ENCODE data around the gene PCDHA12. TPM values are rescaled to one million over a fixed set of nuclear protein-coding genes. Genes with fewer than 3 reads are reported as not detected.

Gene PCDHA12
- total RNA-seq, 1 experiment from 2014 or later: not detected

DNA sequence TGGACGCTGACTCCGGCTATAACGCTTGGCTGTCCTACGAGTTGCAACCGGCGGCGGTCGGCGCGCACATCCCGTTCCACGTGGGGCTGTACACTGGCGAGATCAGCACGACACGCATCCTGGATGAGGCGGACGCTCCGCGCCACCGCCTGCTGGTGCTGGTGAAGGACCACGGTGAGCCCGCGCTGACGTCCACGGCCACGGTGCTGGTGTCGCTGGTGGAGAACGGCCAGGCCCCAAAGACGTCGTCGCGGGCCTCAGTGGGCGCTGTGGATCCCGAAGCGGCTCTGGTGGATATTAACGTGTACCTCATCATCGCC, 2.1 kb downstream of the PCDHA12 start:
- H3K4me3 ChIP-seq: no peak overlapping the region
- H3K27ac ChIP-seq: no peak overlapping the region
- peaks cover 20% of the 10 kb centered on the region for H3K9me3 ChIP-seq (replicated peaks)
- no peaks in the 10 kb centered on the region for H3K27me3 ChIP-seq (replicated peaks)
- H3K4me1 ChIP-seq (replicated peaks): no peaks in the 10 kb centered on the region
- no peak for DNase-seq (ENCODE audit: low read depth in 1 of 2, low spot score in 2 of 2)
- H3K36me3 ChIP-seq: no peaks in the 10 kb centered on the region

DNA sequence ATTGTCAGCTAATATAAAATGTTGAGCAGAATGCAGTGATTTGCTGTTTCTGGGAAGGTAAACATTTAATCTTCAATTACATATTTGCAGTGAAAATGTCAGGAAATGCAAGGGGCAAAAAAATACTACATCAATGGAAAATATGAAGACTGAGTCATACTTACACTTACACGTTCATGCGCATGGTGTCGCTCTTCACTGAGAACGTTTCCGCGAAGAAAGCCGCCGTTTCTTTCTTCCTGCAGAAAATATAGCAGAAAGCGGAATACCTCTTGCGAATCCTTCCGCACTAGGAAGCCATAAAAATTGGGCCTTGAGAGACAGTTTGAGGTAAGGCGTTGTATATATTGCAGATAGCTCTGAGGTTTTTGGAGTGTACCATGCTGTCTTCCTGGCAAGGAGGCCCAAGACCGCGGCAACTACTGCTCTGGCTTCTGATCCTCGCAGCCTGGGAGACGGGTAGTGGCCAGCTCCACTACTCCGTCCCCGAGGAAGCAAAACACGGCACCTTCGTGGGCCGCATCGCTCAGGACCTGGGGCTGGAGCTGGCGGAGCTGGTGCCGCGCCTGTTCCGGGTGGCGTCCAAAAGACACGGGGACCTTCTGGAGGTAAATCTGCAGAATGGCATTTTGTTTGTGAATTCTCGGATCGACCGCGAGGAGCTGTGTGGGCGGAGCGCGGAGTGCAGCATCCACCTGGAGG, 6.9 kb downstream of the PCDHA12 start, which contains the start of gene PCDHA13:
PCDHA13 (plus strand) TSS at position 236 of the 702 bp plus-strand sequence; CDS start at position 381, 145 bp downstream.
- Histone ChIP-seq H3K27me3 (replicated peaks) (no peaks in the 10 kb centered on the region; the same call in 1 of the 2 replicates), H3K4me3 (no peak within 1 kb of the TSS), H3K4me1 (replicated peaks) (no peaks in the 10 kb centered on the region), H3K9me3 (replicated peaks) (peaks cover 18% of the 10 kb centered on the region), H3K36me3 (no peaks in the 10 kb centered on the region), H3K27ac (no peak within 1 kb of the TSS)
- DNase-seq (ENCODE audit: low read depth in 1 of 2, low spot score in 2 of 2): no peak

DNA sequence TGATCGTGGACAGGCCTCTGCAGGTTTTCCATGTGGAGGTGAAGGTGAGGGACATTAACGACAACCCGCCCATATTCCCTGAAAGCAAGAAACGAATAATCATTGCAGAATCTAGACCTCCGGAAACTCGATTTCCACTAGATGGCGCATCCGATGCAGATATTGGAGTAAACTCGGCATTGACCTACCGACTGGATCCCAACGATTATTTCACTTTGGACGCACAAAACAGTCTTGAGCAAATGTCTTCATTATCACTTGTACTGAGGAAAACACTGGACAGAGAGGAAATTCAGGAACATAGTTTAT, 7.4 kb downstream of the PCDHA12 start:
- DNase-seq (ENCODE audit: low read depth in 1 of 2, low spot score in 2 of 2): no peak
- no peak overlapping the region for H3K4me3 ChIP-seq
- peaks cover 14% of the 10 kb centered on the region for H3K9me3 ChIP-seq (replicated peaks)
- H3K27ac ChIP-seq: no peak overlapping the region
- no peaks in the 10 kb centered on the region for H3K36me3 ChIP-seq
- no peaks in the 10 kb centered on the region for H3K4me1 ChIP-seq (replicated peaks)
- no peaks in the 10 kb centered on the region; the same call in 1 of the 2 replicates for H3K27me3 ChIP-seq (replicated peaks)

DNA sequence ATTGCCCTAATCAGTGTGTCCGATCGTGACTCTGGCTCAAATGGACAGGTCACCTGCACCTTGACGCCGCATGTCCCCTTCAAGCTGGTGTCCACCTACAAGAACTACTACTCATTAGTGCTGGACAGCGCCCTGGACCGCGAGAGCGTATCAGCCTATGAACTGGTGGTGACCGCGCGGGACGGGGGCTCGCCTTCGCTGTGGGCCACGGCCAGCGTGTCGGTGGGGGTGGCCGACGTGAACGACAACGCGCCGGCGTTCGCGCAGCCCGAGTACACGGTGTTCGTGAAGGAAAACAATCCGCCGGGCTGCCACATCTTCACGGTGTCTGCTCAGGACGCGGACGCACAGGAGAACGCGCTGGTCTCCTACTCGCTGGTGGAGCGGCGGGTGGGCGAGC, 8.3 kb downstream of the PCDHA12 start:
- Histone ChIP-seq H3K4me1 (replicated peaks) (no peaks in the 10 kb centered on the region), H3K27ac (no peak overlapping the region), H3K9me3 (replicated peaks) (peaks cover 14% of the 10 kb centered on the region), H3K36me3 (no peaks in the 10 kb centered on the region), H3K4me3 (no peak overlapping the region), H3K27me3 (replicated peaks) (no peaks in the 10 kb centered on the region; the same call in 1 of the 2 replicates)
- DNase-seq (ENCODE audit: low read depth in 1 of 2, low spot score in 2 of 2): no peak

DNA sequence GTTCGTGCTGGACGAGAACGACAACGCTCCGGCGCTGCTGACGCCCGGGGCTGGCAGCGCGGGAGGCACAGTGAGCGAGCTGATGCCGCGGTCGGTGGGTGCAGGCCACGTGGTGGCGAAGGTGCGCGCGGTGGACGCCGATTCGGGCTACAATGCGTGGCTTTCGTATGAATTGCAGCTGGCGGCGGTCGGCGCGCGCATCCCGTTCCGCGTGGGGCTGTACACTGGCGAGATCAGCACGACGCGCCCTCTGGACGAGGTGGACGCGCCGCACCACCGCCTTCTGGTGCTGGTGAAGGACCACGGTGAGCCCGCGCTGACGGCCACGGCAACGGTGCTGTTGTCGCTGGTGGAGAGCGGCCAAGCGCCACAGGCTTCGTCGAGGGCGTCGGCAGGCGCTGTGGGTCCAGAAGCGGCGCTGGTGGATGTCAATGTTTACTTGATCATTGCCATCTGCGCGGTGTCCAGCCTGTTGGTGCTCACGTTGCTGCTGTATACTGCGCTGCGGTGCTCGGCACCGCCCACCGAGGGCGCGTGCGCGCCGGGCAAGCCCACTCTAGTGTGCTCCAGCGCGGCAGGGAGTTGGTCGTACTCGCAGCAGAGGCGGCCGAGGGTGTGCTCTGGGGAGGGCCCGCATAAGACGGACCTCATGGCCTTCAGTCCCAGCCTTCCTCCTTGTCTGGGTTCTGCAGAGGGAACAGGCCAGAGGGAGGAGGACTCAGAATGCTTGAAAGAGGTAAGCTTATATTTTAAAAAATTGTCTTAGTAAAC, 9.0 kb downstream of the PCDHA12 start:
- H3K4me1 ChIP-seq (replicated peaks): no peaks in the 10 kb centered on the region
- no peak overlapping the region for H3K27ac ChIP-seq
- no peaks in the 10 kb centered on the region for H3K36me3 ChIP-seq
- no peaks in the 10 kb centered on the region; the same call in 1 of the 2 replicates for H3K27me3 ChIP-seq (replicated peaks)
- H3K4me3 ChIP-seq: no peak overlapping the region
- H3K9me3 ChIP-seq (replicated peaks): peaks cover 14% of the 10 kb centered on the region
- DNase-seq (ENCODE audit: low read depth in 1 of 2, low spot score in 2 of 2): no peak

DNA sequence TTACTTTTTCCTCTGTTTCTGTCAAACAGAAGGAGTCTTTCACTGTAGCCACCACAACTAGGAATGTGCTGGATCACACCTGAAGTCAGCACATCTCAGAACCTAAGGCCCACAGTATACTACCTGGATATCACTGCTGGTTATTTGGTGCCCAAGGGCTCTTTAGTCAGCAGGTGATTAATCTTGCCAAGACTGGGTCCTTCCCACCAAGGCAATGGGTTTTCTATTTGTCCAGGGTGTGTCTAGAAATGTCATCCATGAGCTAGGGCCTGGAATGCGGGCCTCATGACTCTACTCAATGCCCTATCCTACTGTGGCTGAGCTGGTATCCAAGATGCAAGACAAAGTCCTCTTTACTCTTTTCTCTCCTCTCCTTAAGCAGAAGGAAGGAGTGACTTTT, 41.2 kb downstream of the PCDHA12 start:
- H3K27ac ChIP-seq: no peak overlapping the region
- H3K27me3 ChIP-seq (replicated peaks): no peaks in the 10 kb centered on the region
- no peak overlapping the region for H3K4me3 ChIP-seq
- no peaks in the 10 kb centered on the region for H3K36me3 ChIP-seq
- DNase-seq (ENCODE audit: low read depth in 1 of 2, low spot score in 2 of 2): no peak
- H3K9me3 ChIP-seq (replicated peaks): peaks cover 10% of the 10 kb centered on the region
- H3K4me1 ChIP-seq (replicated peaks): no peaks in the 10 kb centered on the region

DNA sequence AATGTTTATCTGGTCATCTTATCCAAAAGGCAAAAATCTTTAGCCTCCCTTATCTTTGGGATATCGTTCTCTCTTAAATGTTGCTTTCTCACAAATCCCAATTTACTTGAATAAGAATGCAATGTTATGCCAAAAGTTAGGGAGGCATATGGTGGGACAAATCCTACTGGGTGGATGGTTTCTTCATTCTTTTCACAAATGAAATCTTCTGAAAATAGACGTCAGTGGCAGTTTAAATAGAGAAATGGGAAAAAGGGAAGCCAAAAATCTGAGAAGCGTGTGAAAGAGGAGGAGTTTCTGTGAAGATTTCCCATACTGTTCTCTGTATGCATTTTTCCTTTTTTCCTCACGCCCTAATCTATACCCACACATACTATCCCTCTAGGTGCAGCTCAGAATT, 48.5 kb downstream of the PCDHA12 start:
- Histone ChIP-seq H3K36me3 (no peaks in the 10 kb centered on the region), H3K27me3 (replicated peaks) (peaks cover 3% of the 10 kb centered on the region; the same call in 1 of the 2 replicates), H3K27ac (no peak overlapping the region), H3K9me3 (replicated peaks) (peaks cover 26% of the 10 kb centered on the region), H3K4me3 (no peak overlapping the region), H3K4me1 (replicated peaks) (no peaks in the 10 kb centered on the region)
- DNase-seq (ENCODE audit: low read depth in 1 of 2, low spot score in 2 of 2): no peak

DNA sequence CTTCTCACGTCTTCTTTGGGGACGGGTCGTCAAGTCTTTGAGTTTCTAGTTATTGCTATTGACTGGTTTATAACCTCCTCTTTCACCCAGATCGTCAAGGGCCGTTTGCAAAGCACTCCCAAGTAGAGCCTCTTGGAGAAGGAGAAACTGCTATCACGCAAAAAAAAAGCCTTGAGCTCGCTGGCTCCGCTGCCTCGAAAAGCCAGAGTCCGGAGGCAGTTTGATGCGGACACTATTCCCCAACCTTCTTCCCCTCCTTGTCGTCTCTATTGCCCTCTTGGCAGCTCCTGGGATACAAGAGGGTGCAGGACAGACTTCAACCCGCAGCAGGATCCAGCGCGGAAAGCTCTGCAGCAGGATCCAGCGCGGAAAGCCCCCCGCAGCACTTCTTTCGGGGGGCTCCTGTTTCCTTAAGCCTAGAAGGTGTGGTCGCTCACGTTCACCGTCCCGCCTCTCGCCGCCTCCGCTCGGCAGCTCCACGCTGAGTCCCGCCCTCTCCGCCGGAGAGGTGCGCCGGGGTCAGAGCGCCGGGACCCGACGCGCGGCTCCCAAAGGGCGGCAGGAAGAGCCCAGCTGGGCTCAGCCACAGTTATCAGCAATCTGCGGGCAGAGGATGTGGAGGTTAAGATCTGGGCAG, 50.8 kb downstream of the PCDHA12 start, which contains the start of gene PCDHAC1:
PCDHAC1 (plus strand) TSS at position 494 of the 637 bp plus-strand sequence. CDS start 594 bp downstream, outside the sequence.
- no peak within 1 kb of the TSS for H3K27ac ChIP-seq
- DNase-seq (ENCODE audit: low read depth in 1 of 2, low spot score in 2 of 2): no peak

DNA sequence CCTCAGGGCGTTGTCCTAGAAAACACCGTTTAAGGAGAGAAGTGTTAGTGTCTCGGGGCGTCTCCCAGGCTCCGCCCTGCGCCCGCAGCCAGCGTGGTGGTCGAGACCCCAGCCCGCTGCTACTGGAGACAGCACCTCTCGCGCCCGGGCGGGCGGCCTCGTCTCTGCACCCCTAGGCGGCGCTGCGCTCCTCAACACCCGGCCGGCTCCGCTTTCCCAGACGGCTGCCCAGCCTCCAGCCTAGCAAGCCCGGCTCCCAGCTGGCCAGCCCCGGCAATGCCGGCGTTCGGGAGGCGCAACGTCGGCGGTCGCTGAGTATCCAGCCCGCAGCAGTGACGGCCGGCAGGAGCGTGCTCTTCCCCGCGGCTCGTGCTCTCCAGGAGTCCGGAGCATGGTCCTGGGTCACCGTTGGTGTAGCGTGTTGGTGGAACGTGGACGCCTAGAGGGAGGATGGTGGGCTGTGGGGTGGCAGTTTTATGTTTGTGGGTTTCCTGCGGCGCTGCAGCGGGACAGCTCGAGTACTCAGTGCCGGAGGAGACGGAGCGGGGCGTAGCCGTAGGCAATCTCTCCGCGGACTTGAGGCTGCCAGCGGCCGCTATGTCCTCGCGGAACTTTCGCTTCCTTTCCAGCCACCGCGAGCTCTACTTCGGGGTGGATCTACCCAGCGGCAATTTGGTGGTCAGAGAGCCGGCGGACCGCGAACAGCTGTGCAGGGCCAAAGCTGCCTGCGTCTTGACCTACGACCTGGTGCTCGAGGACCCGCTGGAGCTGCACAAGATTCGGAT, 51.5 kb downstream of the PCDHA12 start:
- DNase-seq (ENCODE audit: low read depth in 1 of 2, low spot score in 2 of 2): peak in 1 of 2 experiments; percentile 59
- no peak overlapping the region for H3K27ac ChIP-seq
- no peaks in the 10 kb centered on the region for H3K4me1 ChIP-seq (replicated peaks)
- H3K27me3 ChIP-seq (replicated peaks): peaks cover 3% of the 10 kb centered on the region; the same call in 1 of the 2 replicates
- H3K9me3 ChIP-seq (replicated peaks): peaks cover 26% of the 10 kb centered on the region
- no peak overlapping the region for H3K4me3 ChIP-seq
- no peaks in the 10 kb centered on the region for H3K36me3 ChIP-seq

More for the DNA sequence above, 50.8 kb downstream of the PCDHA12 start, which contains the start of gene PCDHAC1:
- no peaks in the 10 kb centered on the region for H3K36me3 ChIP-seq
- peaks cover 26% of the 10 kb centered on the region for H3K9me3 ChIP-seq (replicated peaks)
- no peak within 1 kb of the TSS for H3K4me3 ChIP-seq
- H3K4me1 ChIP-seq (replicated peaks): no peaks in the 10 kb centered on the region
- H3K27me3 ChIP-seq (replicated peaks): peaks cover 3% of the 10 kb centered on the region; the same call in 1 of the 2 replicates

DNA sequence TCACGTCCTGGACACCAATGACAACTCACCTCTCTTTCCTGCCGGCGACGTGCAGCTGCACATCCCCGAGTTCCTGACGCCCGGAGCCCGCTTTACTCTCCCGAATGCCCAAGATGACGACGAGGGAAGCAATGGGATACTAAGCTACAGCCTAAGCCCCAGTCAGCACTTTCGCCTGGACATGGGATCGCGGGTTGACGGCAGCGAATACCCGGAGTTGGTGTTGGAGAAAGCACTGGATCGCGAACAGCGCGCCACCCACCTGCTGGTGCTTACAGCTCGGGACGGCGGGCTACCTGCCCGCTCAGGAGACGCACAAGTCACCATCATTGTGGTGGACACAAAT, 52.1 kb downstream of the PCDHA12 start:
- Histone ChIP-seq H3K4me1 (replicated peaks) (no peaks in the 10 kb centered on the region), H3K9me3 (replicated peaks) (peaks cover 24% of the 10 kb centered on the region), H3K27me3 (replicated peaks) (peaks cover 3% of the 10 kb centered on the region; the same call in 1 of the 2 replicates), H3K4me3 (no peak overlapping the region), H3K36me3 (no peaks in the 10 kb centered on the region), H3K27ac (no peak overlapping the region)
- no peak for DNase-seq (ENCODE audit: low read depth in 1 of 2, low spot score in 2 of 2)

Other genes with a start within 250 kb of the PCDHA12 start
- gene CD14, start 242.1 kb upstream of the PCDHA12 start, total RNA-seq (2014; rRNA removed; shearing (Covaris generic)): 7.6 and 10.3 TPM in 2 replicates
- 17.9 and 100 TPM in 2 replicates for gene TMCO6, start 235.9 kb upstream of the PCDHA12 start, total RNA-seq (2014; rRNA removed; shearing (Covaris generic))
- 125 and 176 TPM in 2 replicates for gene NDUFA2, start 227.7 kb upstream of the PCDHA12 start, total RNA-seq (2014; rRNA removed; shearing (Covaris generic))
- gene IK, start 227.5 kb upstream of the PCDHA12 start, total RNA-seq (2014; rRNA removed; shearing (Covaris generic)): 130 and 154 TPM in 2 replicates
- gene WDR55, start 210.4 kb upstream of the PCDHA12 start, total RNA-seq (2014; rRNA removed; shearing (Covaris generic)): 16.0 and 20.8 TPM in 2 replicates
- 0.16 and 1.2 TPM in 2 replicates for gene DND1, start 201.7 kb upstream of the PCDHA12 start, total RNA-seq (2014; rRNA removed; shearing (Covaris generic))
- 133 and 135 TPM in 2 replicates for gene HARS1, start 183.9 kb upstream of the PCDHA12 start, total RNA-seq (2014; rRNA removed; shearing (Covaris generic))
- 51.8 and 53.0 TPM in 2 replicates for gene HARS2, start 183.9 kb upstream of the PCDHA12 start, total RNA-seq (2014; rRNA removed; shearing (Covaris generic))
- 99.1 and 114 TPM in 2 replicates for gene ZMAT2, start 174.9 kb upstream of the PCDHA12 start, total RNA-seq (2014; rRNA removed; shearing (Covaris generic))
- gene PCDHA1, start 89.2 kb upstream of the PCDHA12 start, total RNA-seq (2014; rRNA removed; shearing (Covaris generic)): not detected in 2 replicates
- gene PCDHA2, start 80.5 kb upstream of the PCDHA12 start, total RNA-seq (2014; rRNA removed; shearing (Covaris generic)): not detected in 2 replicates
- 0.05 TPM in 1 of 2 replicates, not detected in the other for gene PCDHA3, start 74.3 kb upstream of the PCDHA12 start, total RNA-seq (2014; rRNA removed; shearing (Covaris generic))
- gene PCDHA4, start 68.2 kb upstream of the PCDHA12 start, total RNA-seq (2014; rRNA removed; shearing (Covaris generic)): 0.50 TPM in 1 of 2 replicates, not detected in the other
- gene PCDHA5, start 53.7 kb upstream of the PCDHA12 start, total RNA-seq (2014; rRNA removed; shearing (Covaris generic)): not detected in 2 replicates
- not detected in 2 replicates for gene PCDHA6, start 47.3 kb upstream of the PCDHA12 start, total RNA-seq (2014; rRNA removed; shearing (Covaris generic))
- gene PCDHA7, start 41.0 kb upstream of the PCDHA12 start, total RNA-seq (2014; rRNA removed; shearing (Covaris generic)): 0.03 TPM in 1 of 2 replicates, not detected in the other
- gene PCDHA8, start 34.1 kb upstream of the PCDHA12 start, total RNA-seq (2014; rRNA removed; shearing (Covaris generic)): 0.13 TPM in 1 of 2 replicates, not detected in the other
- gene PCDHA9, start 26.9 kb upstream of the PCDHA12 start, total RNA-seq (2014; rRNA removed; shearing (Covaris generic)): under 0.01 TPM in 1 of 2 replicates, not detected in the other
- not detected in 2 replicates for gene PCDHA10, start 19.4 kb upstream of the PCDHA12 start, total RNA-seq (2014; rRNA removed; shearing (Covaris generic))
- gene PCDHA11, start 6.4 kb upstream of the PCDHA12 start, total RNA-seq (2014; rRNA removed; shearing (Covaris generic)): not detected in 2 replicates
- not detected in 2 replicates for gene PCDHA13, start 6.8 kb downstream of the PCDHA12 start, total RNA-seq (2014; rRNA removed; shearing (Covaris generic))
- gene PCDHAC1, start 51.0 kb downstream of the PCDHA12 start, total RNA-seq (2014; rRNA removed; shearing (Covaris generic)): 0.28 TPM in 1 of 2 replicates, not detected in the other
- 0.03 TPM in 1 of 2 replicates, not detected in the other for gene PCDHAC2, start 91.2 kb downstream of the PCDHA12 start, total RNA-seq (2014; rRNA removed; shearing (Covaris generic))
- gene PCDHB1, start 176.1 kb downstream of the PCDHA12 start, total RNA-seq (2014; rRNA removed; shearing (Covaris generic)): not detected in 2 replicates
- 5.4 and 7.6 TPM in 2 replicates for gene PCDHB2, start 219.3 kb downstream of the PCDHA12 start, total RNA-seq (2014; rRNA removed; shearing (Covaris generic))
- 0.37 and 1.2 TPM in 2 replicates for gene PCDHB3, start 225.2 kb downstream of the PCDHA12 start, total RNA-seq (2014; rRNA removed; shearing (Covaris generic))
- 0.32 TPM in 1 of 2 replicates, not detected in the other for gene PCDHB4, start 246.5 kb downstream of the PCDHA12 start, total RNA-seq (2014; rRNA removed; shearing (Covaris generic))